ENCODE results near the gene RAD51D.

DNA sequence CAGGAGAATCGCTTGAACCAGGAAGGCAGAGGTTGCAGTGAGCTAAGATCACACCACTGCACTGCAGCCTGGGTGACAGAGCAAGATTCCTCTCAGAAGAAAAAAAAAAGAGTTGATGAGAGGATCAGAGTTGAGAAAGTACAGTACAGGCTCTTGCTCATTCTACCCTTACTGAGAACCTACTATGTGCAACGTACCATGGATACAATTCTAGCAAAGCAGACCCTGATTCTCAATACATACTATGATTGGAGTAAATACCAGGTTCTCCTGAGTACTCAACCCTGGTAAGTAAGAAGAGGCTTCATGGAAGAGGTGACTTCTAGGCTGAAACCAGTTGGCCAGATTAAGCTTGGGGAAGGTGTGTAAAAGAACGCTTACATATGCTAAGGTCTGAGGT, 57.4 kb downstream of the RAD51D start:
- TF ChIP-seq CHD2 (IDR thresholded peaks at IDR 0.05; ENCODE audit: low read length, partially characterized antibody) (no peak), MXI1 (IDR thresholded peaks at IDR 0.05; ENCODE audit: low read depth, low read length) (no peak), SIN3A (IDR thresholded peaks at IDR 0.05; ENCODE audit: borderline replicate concordance, low read depth, low read length) (no peak), FOXM1 (IDR thresholded peaks at IDR 0.05; ENCODE audit: low read depth) (no peak), RAD21 (IDR thresholded peaks at IDR 0.05; ENCODE audit: low read length) (no peak), SMC3 (IDR thresholded peaks at IDR 0.05; ENCODE audit: low read depth, low read length) (no peak), EP300 (IDR thresholded peaks at IDR 0.05; ENCODE audit: borderline replicate concordance in 1 of 2, low read depth in 1 of 2, low read length in 1 of 2) (no peak), TAF1 (IDR thresholded peaks at IDR 0.05; ENCODE audit: borderline replicate concordance, low read depth, low read length) (no peak)
- TF ChIP-seq, protein P1, sequence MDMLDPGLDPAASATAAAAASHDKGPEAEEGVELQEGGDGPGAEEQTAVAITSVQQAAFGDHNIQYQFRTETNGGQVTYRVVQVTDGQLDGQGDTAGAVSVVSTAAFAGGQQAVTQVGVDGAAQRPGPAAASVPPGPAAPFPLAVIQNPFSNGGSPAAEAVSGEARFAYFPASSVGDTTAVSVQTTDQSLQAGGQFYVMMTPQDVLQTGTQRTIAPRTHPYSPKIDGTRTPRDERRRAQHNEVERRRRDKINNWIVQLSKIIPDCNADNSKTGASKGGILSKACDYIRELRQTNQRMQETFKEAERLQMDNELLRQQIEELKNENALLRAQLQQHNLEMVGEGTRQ (IDR thresholded peaks at IDR 0.05; ENCODE audit: borderline replicate concordance, low read depth, low read length): no peak
- TF ChIP-seq, protein P2, sequence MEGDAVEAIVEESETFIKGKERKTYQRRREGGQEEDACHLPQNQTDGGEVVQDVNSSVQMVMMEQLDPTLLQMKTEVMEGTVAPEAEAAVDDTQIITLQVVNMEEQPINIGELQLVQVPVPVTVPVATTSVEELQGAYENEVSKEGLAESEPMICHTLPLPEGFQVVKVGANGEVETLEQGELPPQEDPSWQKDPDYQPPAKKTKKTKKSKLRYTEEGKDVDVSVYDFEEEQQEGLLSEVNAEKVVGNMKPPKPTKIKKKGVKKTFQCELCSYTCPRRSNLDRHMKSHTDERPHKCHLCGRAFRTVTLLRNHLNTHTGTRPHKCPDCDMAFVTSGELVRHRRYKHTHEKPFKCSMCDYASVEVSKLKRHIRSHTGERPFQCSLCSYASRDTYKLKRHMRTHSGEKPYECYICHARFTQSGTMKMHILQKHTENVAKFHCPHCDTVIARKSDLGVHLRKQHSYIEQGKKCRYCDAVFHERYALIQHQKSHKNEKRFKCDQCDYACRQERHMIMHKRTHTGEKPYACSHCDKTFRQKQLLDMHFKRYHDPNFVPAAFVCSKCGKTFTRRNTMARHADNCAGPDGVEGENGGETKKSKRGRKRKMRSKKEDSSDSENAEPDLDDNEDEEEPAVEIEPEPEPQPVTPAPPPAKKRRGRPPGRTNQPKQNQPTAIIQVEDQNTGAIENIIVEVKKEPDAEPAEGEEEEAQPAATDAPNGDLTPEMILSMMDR (IDR thresholded peaks at IDR 0.05): no peak
- TF ChIP-seq, protein P3, sequence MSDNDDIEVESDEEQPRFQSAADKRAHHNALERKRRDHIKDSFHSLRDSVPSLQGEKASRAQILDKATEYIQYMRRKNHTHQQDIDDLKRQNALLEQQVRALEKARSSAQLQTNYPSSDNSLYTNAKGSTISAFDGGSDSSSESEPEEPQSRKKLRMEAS (IDR thresholded peaks at IDR 0.05; ENCODE audit: low read depth): no peak
- TF ChIP-seq, protein P4, sequence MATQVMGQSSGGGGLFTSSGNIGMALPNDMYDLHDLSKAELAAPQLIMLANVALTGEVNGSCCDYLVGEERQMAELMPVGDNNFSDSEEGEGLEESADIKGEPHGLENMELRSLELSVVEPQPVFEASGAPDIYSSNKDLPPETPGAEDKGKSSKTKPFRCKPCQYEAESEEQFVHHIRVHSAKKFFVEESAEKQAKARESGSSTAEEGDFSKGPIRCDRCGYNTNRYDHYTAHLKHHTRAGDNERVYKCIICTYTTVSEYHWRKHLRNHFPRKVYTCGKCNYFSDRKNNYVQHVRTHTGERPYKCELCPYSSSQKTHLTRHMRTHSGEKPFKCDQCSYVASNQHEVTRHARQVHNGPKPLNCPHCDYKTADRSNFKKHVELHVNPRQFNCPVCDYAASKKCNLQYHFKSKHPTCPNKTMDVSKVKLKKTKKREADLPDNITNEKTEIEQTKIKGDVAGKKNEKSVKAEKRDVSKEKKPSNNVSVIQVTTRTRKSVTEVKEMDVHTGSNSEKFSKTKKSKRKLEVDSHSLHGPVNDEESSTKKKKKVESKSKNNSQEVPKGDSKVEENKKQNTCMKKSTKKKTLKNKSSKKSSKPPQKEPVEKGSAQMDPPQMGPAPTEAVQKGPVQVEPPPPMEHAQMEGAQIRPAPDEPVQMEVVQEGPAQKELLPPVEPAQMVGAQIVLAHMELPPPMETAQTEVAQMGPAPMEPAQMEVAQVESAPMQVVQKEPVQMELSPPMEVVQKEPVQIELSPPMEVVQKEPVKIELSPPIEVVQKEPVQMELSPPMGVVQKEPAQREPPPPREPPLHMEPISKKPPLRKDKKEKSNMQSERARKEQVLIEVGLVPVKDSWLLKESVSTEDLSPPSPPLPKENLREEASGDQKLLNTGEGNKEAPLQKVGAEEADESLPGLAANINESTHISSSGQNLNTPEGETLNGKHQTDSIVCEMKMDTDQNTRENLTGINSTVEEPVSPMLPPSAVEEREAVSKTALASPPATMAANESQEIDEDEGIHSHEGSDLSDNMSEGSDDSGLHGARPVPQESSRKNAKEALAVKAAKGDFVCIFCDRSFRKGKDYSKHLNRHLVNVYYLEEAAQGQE (IDR thresholded peaks at IDR 0.05; ENCODE audit: low read depth, low read length): no peak
- TF ChIP-seq, protein P5, sequence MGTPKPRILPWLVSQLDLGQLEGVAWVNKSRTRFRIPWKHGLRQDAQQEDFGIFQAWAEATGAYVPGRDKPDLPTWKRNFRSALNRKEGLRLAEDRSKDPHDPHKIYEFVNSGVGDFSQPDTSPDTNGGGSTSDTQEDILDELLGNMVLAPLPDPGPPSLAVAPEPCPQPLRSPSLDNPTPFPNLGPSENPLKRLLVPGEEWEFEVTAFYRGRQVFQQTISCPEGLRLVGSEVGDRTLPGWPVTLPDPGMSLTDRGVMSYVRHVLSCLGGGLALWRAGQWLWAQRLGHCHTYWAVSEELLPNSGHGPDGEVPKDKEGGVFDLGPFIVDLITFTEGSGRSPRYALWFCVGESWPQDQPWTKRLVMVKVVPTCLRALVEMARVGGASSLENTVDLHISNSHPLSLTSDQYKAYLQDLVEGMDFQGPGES (IDR thresholded peaks at IDR 0.05; ENCODE audit: low read depth, low read length): no peak
